Right atrium auricular region (tissue), 2 donors: ENCODE data around the gene OR2A2. TPM values are rescaled to one million over a fixed set of nuclear protein-coding genes. Genes with fewer than 3 reads are reported as not detected.
"Not testable (repeated sequence)": the region's sequence is repeated elsewhere in the genome, so short reads cannot be mapped to it uniquely, and the experiment has no call there.

Experiments used
- DNase-seq: peaks from one replicate; pipeline ENCODE4 v3.0.0-alpha.2; 2019; ENCODE audit warnings: low spot score
- H3K27ac ChIP-seq, 2 donors: fragments of 200-600 bp; sonication (generic); 1 replicate in 1 of 2; 2 replicates in 1 of 2; pipeline ENCODE4 v1.5.1; 2016 to 2019
- H3K27me3 ChIP-seq, 2 donors: fragments of 200-600 bp; sonication (generic); one replicate each; pipeline versions ENCODE4 v1.5.1 to v1.6.0; 2017 to 2019
- H3K36me3 ChIP-seq: fragments of 200-600 bp; sonication (generic); one replicate; pipeline ENCODE4 v1.5.1; 2016
- H3K4me1 ChIP-seq, 2 donors: fragments of 200-600 bp; sonication (generic); one replicate each; pipeline versions ENCODE4 v1.5.1 to v1.6.0; 2017 to 2019
- H3K4me3 ChIP-seq, 2 donors: fragments of 200-600 bp; sonication (generic); 1 replicate in 1 of 2; 2 replicates in 1 of 2; pipeline ENCODE4 v1.5.1; 2017 to 2019; ENCODE audit warnings: mild to moderate bottlenecking in 1 of 2, moderate library complexity in 1 of 2
- H3K9me3 ChIP-seq, 2 donors: fragments of 200-600 bp; sonication (generic); one replicate each; pipeline ENCODE4 v1.5.1; 2019
- CTCF ChIP-seq, 2 donors: fragments of 200-600 bp; sonication (generic); IDR thresholded peaks; one replicate each; pipeline ENCODE4 v1.5.1; 2019; ENCODE audit warnings: antibody characterized with exemption in 2 of 2
- total RNA-seq, 2 donors: library from RNA; depleted of rRNA; stranded (reverse); fragments of >200 nt; gene quantifications; one replicate each; pipeline ENCODE4 v1.1.0, GENCODE V29; 2016

OR2A2 gene
- total RNA-seq, 2 donors from 2014 or later = not detected

DNA sequence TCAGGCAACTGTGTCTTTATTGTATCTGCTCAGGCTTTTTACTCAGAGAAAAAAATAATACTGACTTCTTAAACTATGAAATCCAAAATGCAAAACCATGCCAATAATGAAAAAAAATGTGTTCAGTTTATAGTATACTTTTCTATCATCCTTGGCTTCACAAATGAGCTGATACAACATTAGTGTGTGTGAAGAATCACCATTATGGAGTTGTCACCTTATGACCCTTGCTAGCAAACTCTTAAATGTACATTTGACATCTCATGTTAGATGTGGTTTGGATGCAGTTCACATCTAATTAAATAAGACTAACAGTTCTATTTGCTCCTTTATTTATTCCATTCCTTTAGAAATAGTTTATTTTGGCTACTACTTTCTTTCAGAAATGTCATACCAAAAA, 4.2 kb upstream of the OR2A2 start:
- H3K4me1 ChIP-seq = no peaks in the 10 kb centered on the region
- no peaks in the 10 kb centered on the region for H3K27me3 ChIP-seq
- H3K36me3 ChIP-seq = no peaks in the 10 kb centered on the region
- H3K9me3 ChIP-seq = no peaks in the 10 kb centered on the region
- H3K4me3 ChIP-seq = no peak overlapping the region
- no peak for DNase-seq
- no peak for TF ChIP-seq CTCF (IDR thresholded peaks at IDR 0.05)
- no peak overlapping the region for H3K27ac ChIP-seq

GRCh38 chr7:144110272-144110671, 889 bp downstream of the OR2A2 start:
- no peaks in the 10 kb centered on the region for H3K36me3 ChIP-seq
- no peak overlapping the region for H3K4me3 ChIP-seq
- H3K4me1 ChIP-seq = no peaks in the 10 kb centered on the region
- H3K9me3 ChIP-seq = no peaks in the 10 kb centered on the region
- no peak for TF ChIP-seq CTCF (IDR thresholded peaks at IDR 0.05)
- no peaks in the 10 kb centered on the region for H3K27me3 ChIP-seq
- H3K27ac ChIP-seq = no peak overlapping the region
- no peak for DNase-seq

DNA sequence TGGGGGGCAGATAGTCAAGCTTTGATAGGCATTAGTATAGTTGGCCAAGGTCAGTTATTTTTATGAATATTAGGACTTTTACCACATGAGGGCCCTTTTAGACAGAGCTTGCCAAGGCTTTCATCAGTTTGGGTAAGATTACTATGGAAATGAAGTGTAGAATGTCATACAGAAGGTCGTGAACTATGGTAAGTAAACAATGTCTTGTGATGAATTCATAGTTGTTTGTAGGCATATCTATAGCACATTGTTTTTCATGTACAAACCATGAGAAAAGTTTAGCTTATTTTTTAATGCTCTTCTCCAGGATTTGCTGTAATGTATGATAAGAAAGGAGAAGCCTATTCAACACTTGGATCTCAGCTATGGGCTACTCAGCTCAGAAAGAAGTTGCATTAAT, 4.3 kb downstream of the OR2A2 start:
- DNase-seq = no peak
- Histone ChIP-seq H3K27ac (no peak overlapping the region), H3K4me3 (no peak overlapping the region), H3K4me1 (no peaks in the 10 kb centered on the region), H3K9me3 (no peaks in the 10 kb centered on the region), H3K27me3 (no peaks in the 10 kb centered on the region), H3K36me3 (no peaks in the 10 kb centered on the region)
- TF ChIP-seq CTCF (IDR thresholded peaks at IDR 0.05) = no peak

GRCh38 chr7:144118341-144118740, 9.0 kb downstream of the OR2A2 start:
- TF ChIP-seq CTCF (IDR thresholded peaks at IDR 0.05) = no peak
- H3K4me3 ChIP-seq = no peak overlapping the region
- no peaks in the 10 kb centered on the region for H3K4me1 ChIP-seq
- no peak overlapping the region for H3K27ac ChIP-seq
- no peak for DNase-seq
- H3K36me3 ChIP-seq = no peaks in the 10 kb centered on the region
- no peaks in the 10 kb centered on the region for H3K9me3 ChIP-seq
- no peaks in the 10 kb centered on the region for H3K27me3 ChIP-seq

GRCh38 chr7:144122876-144123275, 13.5 kb downstream of the OR2A2 start, which contains the start of gene OR2A14:
Gene OR2A14, plus strand, starts transcription at chr7:144123176. Its CDS starts 5,937 bp downstream, at chr7:144129113.
- no peaks in the 10 kb centered on the region for H3K27me3 ChIP-seq
- no peaks in the 10 kb centered on the region for H3K4me1 ChIP-seq
- H3K4me3 ChIP-seq = no peak within 1 kb of the TSS
- no peaks in the 10 kb centered on the region for H3K9me3 ChIP-seq
- H3K36me3 ChIP-seq = no peaks in the 10 kb centered on the region
- no peak for TF ChIP-seq CTCF (IDR thresholded peaks at IDR 0.05)
- no peak for DNase-seq
- no peak within 1 kb of the TSS for H3K27ac ChIP-seq

- peak; percentile 89 for DNase-seq
- peak; percentile 32 to 78 for TF ChIP-seq CTCF (IDR thresholded peaks at IDR 0.05)
- Histone ChIP-seq H3K4me1 (no peaks in the 10 kb centered on the region), H3K4me3 (no peak overlapping the region), H3K27me3 (no peaks in the 10 kb centered on the region), H3K9me3 (no peaks in the 10 kb centered on the region), H3K36me3 (no peaks in the 10 kb centered on the region), H3K27ac (no peak overlapping the region)
Observed at GRCh38 chr7:144127714-144128334, 18.4 kb downstream of the OR2A2 start.

GRCh38 chr7:144129601-144130000, 20.2 kb downstream of the OR2A2 start:
- not testable (repeated sequence) for H3K27ac ChIP-seq, H3K36me3 ChIP-seq, H3K27me3 ChIP-seq, H3K4me3 ChIP-seq, DNase-seq, H3K4me1 ChIP-seq, H3K9me3 ChIP-seq
